Measurements from ENCODE around the gene GRIA1.
"Not testable (repeated sequence)": the region's sequence is repeated elsewhere in the genome, so short reads cannot be mapped to it uniquely, and the experiment has no call there.

The GRIA1 gene

GRCh38 chr5:153719324-153719723 lies 228.9 kb downstream of the GRIA1 start:
- DNase-seq (ENCODE audit: low spot score) = no peak

GRCh38 chr5:153723022-153723610 lies 232.6 kb downstream of the GRIA1 start:
- not testable (repeated sequence) for DNase-seq (ENCODE audit: low spot score)

- DNase-seq (ENCODE audit: low spot score) = no peak
Observed at GRCh38 chr5:153742060-153742459, 251.6 kb downstream of the GRIA1 start.

GRCh38 chr5:153744751-153745150 lies 254.3 kb downstream of the GRIA1 start:
- DNase-seq (ENCODE audit: low spot score) = no peak

- no peak for DNase-seq (ENCODE audit: low spot score)
Observed at GRCh38 chr5:153745778-153746395, 255.4 kb downstream of the GRIA1 start.

- no peak for DNase-seq (ENCODE audit: low spot score)
Observed at GRCh38 chr5:153746440-153746839, 256.0 kb downstream of the GRIA1 start.

GRCh38 chr5:153748823-153749222 lies 258.4 kb downstream of the GRIA1 start:
- no peak for DNase-seq (ENCODE audit: low spot score)

- DNase-seq (ENCODE audit: low spot score) = no peak
Observed at GRCh38 chr5:153749960-153750359, 259.5 kb downstream of the GRIA1 start.

GRCh38 chr5:153751251-153751650 lies 260.8 kb downstream of the GRIA1 start:
- no peak for DNase-seq (ENCODE audit: low spot score)

- DNase-seq (ENCODE audit: low spot score) = no peak
Observed at GRCh38 chr5:153752890-153753289, 262.4 kb downstream of the GRIA1 start.

- DNase-seq (ENCODE audit: low spot score) = no peak
Observed at GRCh38 chr5:153753645-153754432, 263.4 kb downstream of the GRIA1 start.

GRCh38 chr5:153755913-153756500 lies 265.5 kb downstream of the GRIA1 start:
- no peak for DNase-seq (ENCODE audit: low spot score)

- DNase-seq (ENCODE audit: low spot score) = no peak
Observed at GRCh38 chr5:153756540-153756939, 266.1 kb downstream of the GRIA1 start.

- no peak for DNase-seq (ENCODE audit: low spot score)
Observed at GRCh38 chr5:153765987-153766386, 275.5 kb downstream of the GRIA1 start.

GRCh38 chr5:153767221-153768188 lies 277.0 kb downstream of the GRIA1 start:
- no peak for DNase-seq (ENCODE audit: low spot score)

GRCh38 chr5:153770066-153770465 lies 279.6 kb downstream of the GRIA1 start:
- no peak for DNase-seq (ENCODE audit: low spot score)

GRCh38 chr5:153774686-153775085 lies 284.2 kb downstream of the GRIA1 start:
- DNase-seq (ENCODE audit: low spot score) = no peak

- no peak for DNase-seq (ENCODE audit: low spot score)
Observed at GRCh38 chr5:153775923-153776322, 285.5 kb downstream of the GRIA1 start.

GRCh38 chr5:153777681-153778581 lies 287.5 kb downstream of the GRIA1 start:
- DNase-seq (ENCODE audit: low spot score) = no peak

- DNase-seq (ENCODE audit: low spot score) = no peak
Observed at GRCh38 chr5:153779836-153780235, 289.4 kb downstream of the GRIA1 start.
